IMR-90 (cell line): ENCODE measurements around the gene PCBP3. TPM values are rescaled to one million over a fixed set of nuclear protein-coding genes. Genes with fewer than 3 reads are reported as not detected.
A peak's percentile ranks its signal among the peaks of the same experiment; 100 is the strongest.

Source experiments
- ATAC-seq: fragments of 200-7000 bp; cut with Tn5 transposase; 2 replicates; pipeline ENCODE4 v1.9.1; 2020; ENCODE audit warnings: low read depth, mild to moderate bottlenecking, moderate library complexity
- BruUV-seq: library from RNA; stranded (reverse); fragments of 400-500 nt; replicated peaks from 2 replicates; lab custom pipeline; 2021; lab: Mats Ljungman, UMichigan
- CTCF ChIA-PET: fragments of 300-600 bp; formaldehyde crosslinking; extraction: SDS; loops from one replicate; lab custom pipeline; 2021; ENCODE audit warnings: antibody characterized with exemption; lab: Yijun Ruan, JAX
- POLR2A ChIA-PET: fragments of 300-600 bp; sonication (Branson Sonifier 250); formaldehyde crosslinking; loops from one replicate; lab custom pipeline; 2022; ENCODE audit warnings: antibody characterized with exemption; ENCODE audit not compliant: unreplicated experiment; lab: Charles Lee
- DNase-seq: peaks from one replicate; pipeline ENCODE4 v3.0.0; 2013
- H2AFZ ChIP-seq: replicated peaks from 2 replicates; pipeline ENCODE3; 2013; ENCODE audit warnings: low read length, mild to moderate bottlenecking; ENCODE audit not compliant: poor library complexity
- H2AK5ac ChIP-seq: 2 replicates; pipeline ENCODE4 v1.6.1; 2013; ENCODE audit warnings: low read depth, low read length, inconsistent platforms
- H2AK9ac ChIP-seq: replicated peaks from 2 replicates; pipeline ENCODE3; 2013; ENCODE audit warnings: mild to moderate bottlenecking, low read depth, low read length, moderate library complexity; ENCODE audit not compliant: poor library complexity
- H2BK120ac ChIP-seq: 2 replicates; pipeline ENCODE4 v1.6.1; 2013; ENCODE audit warnings: low read depth, low read length, inconsistent platforms
- H2BK15ac ChIP-seq: 3 replicates; pipeline ENCODE4 v1.6.1; 2013; ENCODE audit warnings: low read depth, low read length, inconsistent platforms
- H2BK20ac ChIP-seq: 2 replicates; pipeline ENCODE4 v1.6.1; 2013; ENCODE audit warnings: low read depth, mild to moderate bottlenecking, inconsistent platforms, low read length, moderate library complexity
- H2BK5ac ChIP-seq: 2 replicates; pipeline ENCODE4 v1.6.1; 2013; ENCODE audit warnings: mild to moderate bottlenecking, low read depth, low read length, inconsistent platforms; ENCODE audit not compliant: poor library complexity, severe bottlenecking
- H3K14ac ChIP-seq: replicated peaks from 2 replicates; pipeline ENCODE4 v1.6.1; 2013; ENCODE audit warnings: low read depth, low read length, inconsistent platforms
- H3K18ac ChIP-seq: 2 replicates; pipeline ENCODE4 v1.6.1; 2013; ENCODE audit warnings: low read depth, low read length, control low read depth
- H3K23ac ChIP-seq: 2 replicates; pipeline ENCODE4 v1.6.1; 2013; ENCODE audit warnings: low read depth, low read length, inconsistent platforms
- H3K27ac ChIP-seq: 2 replicates; pipeline ENCODE4 v1.5.1; 2013; ENCODE audit warnings: mild to moderate bottlenecking, control low read depth, low read length; ENCODE audit not compliant: insufficient read depth
- H3K27me3 ChIP-seq: 2 replicates; pipeline ENCODE4 v1.6.1; 2013; ENCODE audit warnings: low read length; ENCODE audit not compliant: control insufficient read depth, insufficient read depth
- H3K36me3 ChIP-seq: 2 replicates; pipeline ENCODE4 v1.6.1; 2013; ENCODE audit warnings: low read length, mixed read lengths; ENCODE audit not compliant: control insufficient read depth, insufficient read depth
- H3K4ac ChIP-seq: 2 replicates; pipeline ENCODE4 v1.6.1; 2013; ENCODE audit warnings: low read depth, low read length, inconsistent platforms
- H3K4me1 ChIP-seq: 2 replicates; pipeline ENCODE4 v1.6.1; 2013; ENCODE audit warnings: low read length, mixed read lengths; ENCODE audit not compliant: control insufficient read depth, insufficient read depth
- H3K4me2 ChIP-seq: 2 replicates; pipeline ENCODE4 v1.6.1; 2013; ENCODE audit warnings: low read depth, mild to moderate bottlenecking, control low read depth, low read length, moderate library complexity
- H3K4me3 ChIP-seq: 2 replicates; pipeline ENCODE4 v1.5.1; 2013; ENCODE audit warnings: low read depth, mild to moderate bottlenecking, control low read depth, low read length, moderate library complexity; ENCODE audit not compliant: insufficient read depth
- H3K56ac ChIP-seq: 2 replicates; pipeline ENCODE4 v1.6.1; 2013; ENCODE audit warnings: low read length, inconsistent platforms; ENCODE audit not compliant: insufficient read depth; ENCODE audit errors: extremely low read depth
- H3K79me1 ChIP-seq, 2 experiments: 2 replicates each; pipeline ENCODE4 v1.6.1; 2013; ENCODE audit warnings: low read length in 2 of 2, inconsistent platforms in 1 of 2, low read depth in 1 of 2
- H3K9ac ChIP-seq: 2 replicates; pipeline ENCODE4 v1.6.1; 2013; ENCODE audit warnings: low read depth, low read length, control low read depth
- H3K9me1 ChIP-seq: 2 replicates; pipeline ENCODE4 v1.6.1; 2013; ENCODE audit warnings: low read length, inconsistent platforms; ENCODE audit not compliant: insufficient read depth
- H3K9me3 ChIP-seq: 2 replicates; pipeline ENCODE4 v1.6.1; 2013; ENCODE audit warnings: low read length; ENCODE audit not compliant: control insufficient read depth, insufficient read depth
- H4K20me1 ChIP-seq: 2 replicates; pipeline ENCODE4 v1.6.1; 2013; ENCODE audit warnings: low read length, inconsistent platforms; ENCODE audit not compliant: insufficient read depth
- H4K5ac ChIP-seq: 2 replicates; pipeline ENCODE4 v1.6.1; 2013; ENCODE audit warnings: mild to moderate bottlenecking, low read depth, low read length, control low read depth
- H4K8ac ChIP-seq, 2 experiments: 2 replicates each; pipeline ENCODE4 v1.6.1; 2013; ENCODE audit warnings: low read depth in 2 of 2, low read length in 2 of 2, control low read depth in 1 of 2, inconsistent platforms in 1 of 2
- H4K91ac ChIP-seq: 2 replicates; pipeline ENCODE4 v1.6.1; 2013; ENCODE audit warnings: low read depth, low read length, inconsistent platforms; ENCODE audit not compliant: insufficient read depth
- BHLHE40 ChIP-seq: fragments of 150-350 bp; IDR thresholded peaks from 2 replicates; pipeline ENCODE4 v1.6.1; 2016; ENCODE audit warnings: mild to moderate bottlenecking, low read depth, low read length
- CEBPB ChIP-seq: IDR thresholded peaks from 2 replicates; pipeline ENCODE4 v1.6.1; 2012; ENCODE audit warnings: low read depth, low read length, improper control_type of control experiment
- CHD1 ChIP-seq: IDR thresholded peaks from 2 replicates; pipeline ENCODE4 v1.6.1; 2012; ENCODE audit warnings: low read depth, low read length, improper control_type of control experiment
- FOS ChIP-seq: fragments of 150-350 bp; IDR thresholded peaks from 2 replicates; pipeline ENCODE4 v1.6.1; 2016; ENCODE audit warnings: low read depth, low read length
- MAFK ChIP-seq: IDR thresholded peaks from 2 replicates; pipeline ENCODE4 v1.6.1; 2012; ENCODE audit warnings: low read depth, low read length, improper control_type of control experiment
- MAZ ChIP-seq: IDR thresholded peaks from 2 replicates; pipeline ENCODE4 v1.6.1; 2012; ENCODE audit warnings: low read depth, mild to moderate bottlenecking, low read length, improper control_type of control experiment, moderate library complexity, borderline replicate concordance
- MXI1 ChIP-seq: IDR thresholded peaks from 2 replicates; pipeline ENCODE4 v1.6.1; 2012; ENCODE audit warnings: low read depth, mild to moderate bottlenecking, low read length, moderate library complexity, borderline replicate concordance
- NFE2L2 ChIP-seq: fragments of 150-350 bp; IDR thresholded peaks from 2 replicates; pipeline ENCODE4 v1.6.1; 2016; ENCODE audit warnings: low read depth, mild to moderate bottlenecking, low read length
- POLR2A ChIP-seq: IDR thresholded peaks from 2 replicates; pipeline ENCODE4 v1.6.1; 2012; ENCODE audit warnings: mild to moderate bottlenecking, low read depth, low read length
- RAD21 ChIP-seq: IDR thresholded peaks from 2 replicates; pipeline ENCODE4 v1.6.1; 2012; ENCODE audit warnings: low read length, improper control_type of control experiment
- RCOR1 ChIP-seq: IDR thresholded peaks from 2 replicates; pipeline ENCODE4 v1.6.1; 2012; ENCODE audit warnings: mild to moderate bottlenecking, low read length, improper control_type of control experiment; ENCODE audit not compliant: insufficient replicate concordance
- RFX5 ChIP-seq: IDR thresholded peaks from 2 replicates; pipeline ENCODE4 v1.8.0; 2012; ENCODE audit warnings: low read depth, mild to moderate bottlenecking, low read length, moderate library complexity
- SMC3 ChIP-seq: fragments of 150-350 bp; IDR thresholded peaks from 2 replicates; pipeline ENCODE4 v1.6.1; 2016; ENCODE audit warnings: low read depth, mild to moderate bottlenecking, antibody characterized with exemption, low read length, moderate library complexity
- USF2 ChIP-seq: fragments of 150-350 bp; IDR thresholded peaks from 2 replicates; pipeline ENCODE4 v1.6.1; 2017; ENCODE audit warnings: mild to moderate bottlenecking, antibody characterized with exemption, low read length, low read depth
- WGBS, 2 experiments: methylation state at CpG; one replicate each; pipeline versions ENCODE4 v1.1.5 to v1.1.7; 2013; ENCODE audit warnings: missing lambda C conversion rate in 2 of 2; ENCODE audit not compliant: insufficient read length in 1 of 2; ENCODE audit errors: extremely low coverage in 2 of 2; 5-methylcytosine and 5-hydroxymethylcytosine counted together
- dilution Hi-C: fragments of 300-500 bp; cut with HindIII; formaldehyde crosslinking; loops from one replicate; pipeline ENCODE4 v1.14.3; 2018; ENCODE audit warnings: low sequenced_read_pairs; ENCODE audit not compliant: unreplicated experiment
- in situ Hi-C: fragments of 300-500 bp; cut with MboI; formaldehyde crosslinking; loops from 3 replicates; pipeline ENCODE4 v1.14.3; 2019; ENCODE audit warnings: low sequenced_read_pairs, inconsistent platforms, mixed read lengths
- intact Hi-C: fragments of 100-400 bp; cut with micrococcal nuclease; formaldehyde crosslinking; loops from 2 replicates; pipeline ENCODE4 v1.10.0; 2022
- polyA plus RNA-seq, 3 experiments: library from polyadenylated mRNA; depleted of rRNA; stranded (reverse); fragments of >200 nt; gene quantifications; 2 replicates each; pipeline ENCODE4 v1.2.3, GENCODE V29; 2012; ENCODE audit warnings: low replicate concordance in 1 of 3
- total RNA-seq: library from RNA; depleted of rRNA; stranded (reverse); fragments of >200 nt; gene quantifications from 2 replicates; pipeline ENCODE4 v1.2.3, GENCODE V29; 2012
- TF ChIP-seq, protein P1 (sequence below): fragments of 150-350 bp; IDR thresholded peaks from 2 replicates; pipeline ENCODE4 v1.6.1; 2016; ENCODE audit warnings: low read depth, mild to moderate bottlenecking, low read length, moderate library complexity, borderline replicate concordance
- TF ChIP-seq, protein P2 (sequence below): conservative IDR thresholded peaks from 2 replicates; pipeline ENCODE4 v1.5.1; 2012; ENCODE audit warnings: mild to moderate bottlenecking, low read depth, low read length, improper control_type of control experiment

The PCBP3 gene
- total and polyA plus RNA-seq, 2 of the 4 experiments (the other 2 are of a cell fraction): 2.9 to 3.9 TPM

- intact Hi-C loops: no loop called here
These were observed 206.1 kb downstream of the PCBP3 start for GRCh38 chr21:45849651-45850050.

More at GRCh38 chr21:45849651-45850050, 206.1 kb downstream of the PCBP3 start:
- H3K9ac ChIP-seq: no peak overlapping the region
- H3K56ac ChIP-seq: no peak overlapping the region
- H3K27ac ChIP-seq: no peak overlapping the region
- no peak overlapping the region for H3K4me3 ChIP-seq
- H2AK9ac ChIP-seq: no peak overlapping the region
- H3K18ac ChIP-seq: no peak overlapping the region
- no peaks in the 10 kb centered on the region for H3K79me1 ChIP-seq
- 0 out of 2 replicates have a peak, but pooled peaks cover 2% of the 10 kb centered on the region for H3K36me3 ChIP-seq
- H4K91ac ChIP-seq: no peak overlapping the region
- no peak overlapping the region for H2BK120ac ChIP-seq
- DNase-seq (no peak), ATAC-seq (no peak)
- BruUV-seq: no TSS peak
- H2BK15ac ChIP-seq: no peak overlapping the region
- dilution Hi-C loops: no loop called here
- ChIA-PET POLR2A (no interaction called here), CTCF (no interaction called here)
- H3K9me3 ChIP-seq: peaks cover 5% of the 10 kb centered on the region; the same call in 1 of the 2 replicates
- H3K4me1 ChIP-seq: peaks cover 3% of the 10 kb centered on the region
- H3K4me2 ChIP-seq: no peak overlapping the region
- no peaks in the 10 kb centered on the region for H4K20me1 ChIP-seq
- WGBS, 2 experiments: 83% methylated on average over 3 of the region's 10 CpGs; no CpG with 5 or more reads in 1 of the 2 experiments
- TF ChIP-seq MXI1 (no peak), RCOR1 (no peak), USF2 (no peak), FOS (no peak), MAZ (no peak), CHD1 (no peak), CEBPB (no peak), RAD21 (no peak), MAFK (no peak), POLR2A (no peak), SMC3 (no peak), NFE2L2 (no peak), BHLHE40 (no peak), RFX5 (no peak)
- TF ChIP-seq, protein P1, sequence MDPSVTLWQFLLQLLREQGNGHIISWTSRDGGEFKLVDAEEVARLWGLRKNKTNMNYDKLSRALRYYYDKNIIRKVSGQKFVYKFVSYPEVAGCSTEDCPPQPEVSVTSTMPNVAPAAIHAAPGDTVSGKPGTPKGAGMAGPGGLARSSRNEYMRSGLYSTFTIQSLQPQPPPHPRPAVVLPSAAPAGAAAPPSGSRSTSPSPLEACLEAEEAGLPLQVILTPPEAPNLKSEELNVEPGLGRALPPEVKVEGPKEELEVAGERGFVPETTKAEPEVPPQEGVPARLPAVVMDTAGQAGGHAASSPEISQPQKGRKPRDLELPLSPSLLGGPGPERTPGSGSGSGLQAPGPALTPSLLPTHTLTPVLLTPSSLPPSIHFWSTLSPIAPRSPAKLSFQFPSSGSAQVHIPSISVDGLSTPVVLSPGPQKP: no peak
- TF ChIP-seq, protein P2, sequence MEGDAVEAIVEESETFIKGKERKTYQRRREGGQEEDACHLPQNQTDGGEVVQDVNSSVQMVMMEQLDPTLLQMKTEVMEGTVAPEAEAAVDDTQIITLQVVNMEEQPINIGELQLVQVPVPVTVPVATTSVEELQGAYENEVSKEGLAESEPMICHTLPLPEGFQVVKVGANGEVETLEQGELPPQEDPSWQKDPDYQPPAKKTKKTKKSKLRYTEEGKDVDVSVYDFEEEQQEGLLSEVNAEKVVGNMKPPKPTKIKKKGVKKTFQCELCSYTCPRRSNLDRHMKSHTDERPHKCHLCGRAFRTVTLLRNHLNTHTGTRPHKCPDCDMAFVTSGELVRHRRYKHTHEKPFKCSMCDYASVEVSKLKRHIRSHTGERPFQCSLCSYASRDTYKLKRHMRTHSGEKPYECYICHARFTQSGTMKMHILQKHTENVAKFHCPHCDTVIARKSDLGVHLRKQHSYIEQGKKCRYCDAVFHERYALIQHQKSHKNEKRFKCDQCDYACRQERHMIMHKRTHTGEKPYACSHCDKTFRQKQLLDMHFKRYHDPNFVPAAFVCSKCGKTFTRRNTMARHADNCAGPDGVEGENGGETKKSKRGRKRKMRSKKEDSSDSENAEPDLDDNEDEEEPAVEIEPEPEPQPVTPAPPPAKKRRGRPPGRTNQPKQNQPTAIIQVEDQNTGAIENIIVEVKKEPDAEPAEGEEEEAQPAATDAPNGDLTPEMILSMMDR: no peak
- H2BK20ac ChIP-seq: no peak overlapping the region
- no peak overlapping the region for H3K14ac ChIP-seq
- no peak overlapping the region for H4K5ac ChIP-seq
- peaks cover 12% of the 10 kb centered on the region for H3K9me1 ChIP-seq
- no peak overlapping the region for H2BK5ac ChIP-seq
- H2AK5ac ChIP-seq: peak overlapping the region; percentile 54; the same call in 1 of the 2 replicates
- no peak overlapping the region for H4K8ac ChIP-seq
- H3K27me3 ChIP-seq: no peaks in the 10 kb centered on the region
- in situ Hi-C loops: no loop called here
- H3K23ac ChIP-seq: no peak overlapping the region
- H3K4ac ChIP-seq: no peak overlapping the region
- H2AFZ ChIP-seq: peak overlapping the region; percentile 25
